Ishikawa (cell line): Measurements from ENCODE around the gene DEK.

Experiments
- CEBPB ChIP-seq: IDR thresholded peaks from 2 replicates; pipeline ENCODE4 v1.6.1; 2012
- CREB1 ChIP-seq: IDR thresholded peaks from 2 replicates; pipeline ENCODE4 v1.6.1; 2012; ENCODE audit warnings: low read depth
- FOXM1 ChIP-seq: IDR thresholded peaks from 2 replicates; pipeline ENCODE4 v1.6.1; 2012; ENCODE audit warnings: low read depth, borderline replicate concordance
- MAX ChIP-seq: IDR thresholded peaks from 2 replicates; pipeline ENCODE4 v1.6.1; 2012
- TAF1 ChIP-seq: IDR thresholded peaks from 2 replicates; pipeline ENCODE4 v1.6.1; 2012; ENCODE audit warnings: low read depth, mild to moderate bottlenecking
- TCF12 ChIP-seq: IDR thresholded peaks from 2 replicates; pipeline ENCODE4 v1.6.1; 2012; ENCODE audit warnings: low read depth
- USF1 ChIP-seq: IDR thresholded peaks from 2 replicates; pipeline ENCODE4 v1.6.1; 2012
- YY1 ChIP-seq: IDR thresholded peaks from 2 replicates; pipeline ENCODE4 v1.6.1; 2012; ENCODE audit warnings: low read depth

DNA sequence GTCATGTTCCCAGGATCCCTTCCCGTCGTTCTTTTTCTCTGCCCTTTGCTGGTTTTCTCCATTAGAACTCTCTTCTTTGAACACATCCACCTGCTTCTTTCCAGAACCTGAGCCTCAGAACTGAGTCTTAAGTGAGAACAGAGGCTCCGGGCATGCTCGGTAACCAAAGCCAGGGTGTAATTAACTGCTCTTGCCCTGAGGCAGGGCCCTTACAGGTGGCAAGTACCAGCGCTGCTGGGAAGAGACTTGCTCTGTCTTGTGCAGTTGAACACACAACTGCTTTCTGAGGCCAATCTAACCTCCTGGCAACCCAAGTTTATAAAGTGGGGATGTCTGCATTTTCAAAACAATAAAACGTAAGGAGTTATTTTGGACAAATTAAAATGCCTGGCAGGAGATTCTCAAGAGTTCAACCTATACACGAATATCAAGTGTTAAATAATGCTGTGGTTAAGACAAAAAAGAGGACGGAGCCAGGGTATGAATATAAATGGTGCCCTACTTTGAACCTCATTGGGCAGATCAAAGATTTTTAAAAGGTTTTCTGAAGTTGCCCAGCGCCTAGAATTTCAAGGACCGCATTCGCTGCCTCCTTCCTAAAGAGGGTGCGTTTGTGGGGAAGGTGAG is 12.4 kb upstream of the DEK start:
- no peak for TF ChIP-seq CREB1
- no peak for TF ChIP-seq TCF12
- no peak for TF ChIP-seq FOXM1
- TF ChIP-seq YY1 = no peak
- TF ChIP-seq TAF1 = no peak
- TF ChIP-seq MAX = no peak
- TF ChIP-seq USF1 = no peak
- no peak for TF ChIP-seq CEBPB
